NCI-H82 treated with DMSO at 0.1 percent for 48 hours (cell line): ENCODE results near the gene SERPINB12.

ENCODE experiments used
- DNase-seq: peaks from one replicate; lab custom pipeline; 2025; ENCODE audit not compliant: unreplicated experiment; lab: John Stamatoyannopoulos, UW

SERPINB12 gene

DNA sequence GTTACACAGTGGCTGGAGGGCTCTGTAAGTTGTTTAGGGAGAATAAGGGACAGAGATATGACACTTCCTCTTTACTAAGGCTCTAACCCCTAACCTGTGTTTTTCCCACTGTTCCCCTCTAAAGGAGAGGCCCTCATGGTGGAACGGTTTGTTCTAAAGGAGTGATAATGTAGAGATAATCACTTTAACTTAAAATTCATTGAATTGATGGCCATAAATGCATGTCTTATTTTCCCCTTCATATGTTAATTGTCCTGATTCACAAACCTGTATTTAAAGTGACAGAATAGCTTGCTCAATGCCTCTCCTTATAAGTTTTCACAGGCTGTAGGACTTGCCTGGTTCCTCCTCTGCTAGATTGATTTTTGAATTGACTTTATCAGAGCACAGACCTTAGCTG is at the start of gene SERPINB12:
Gene SERPINB12, plus strand, starts transcription at position 301 of the 400 bp plus-strand sequence. CDS start 13,791 bp downstream, outside the sequence.
- no peak for DNase-seq

DNA sequence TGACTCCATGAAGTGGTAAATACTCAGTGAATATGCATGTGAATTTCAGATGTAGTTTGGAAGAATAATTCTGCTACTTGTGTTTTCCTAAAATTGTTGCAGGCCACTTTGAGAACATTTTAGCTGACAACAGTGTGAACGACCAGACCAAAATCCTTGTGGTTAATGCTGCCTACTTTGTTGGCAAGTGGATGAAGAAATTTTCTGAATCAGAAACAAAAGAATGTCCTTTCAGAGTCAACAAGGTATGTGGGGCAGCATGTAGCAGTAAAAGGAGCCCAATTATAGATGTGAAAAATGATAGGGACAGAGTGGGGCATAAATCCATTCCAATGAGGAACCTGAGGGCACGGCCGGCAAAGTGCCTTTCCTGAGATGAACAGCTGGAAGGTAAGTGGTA is 49.3 kb upstream of the SERPINB12 start:
- DNase-seq = no peak

DNA sequence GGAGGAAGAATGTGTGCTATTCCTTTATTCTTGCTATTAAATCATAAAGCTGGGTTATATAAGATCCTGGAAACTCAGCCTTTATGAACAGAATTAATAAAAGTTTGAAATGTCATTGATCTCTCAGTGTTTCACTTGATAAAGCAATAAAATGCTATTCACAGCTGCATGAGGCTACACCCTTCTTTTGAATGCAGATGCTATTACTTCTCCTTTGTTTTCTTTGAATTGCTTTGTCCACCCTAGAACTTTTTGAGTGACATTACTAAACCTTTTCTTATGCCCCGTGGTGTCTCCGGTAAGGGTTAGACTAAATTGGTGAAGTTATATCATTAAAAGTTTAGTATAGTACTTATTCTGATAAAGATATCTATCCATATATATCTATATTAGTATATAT is 46.5 kb upstream of the SERPINB12 start:
- no peak for DNase-seq

GRCh38 chr18:63505566-63506335 is 36.4 kb upstream of the SERPINB12 start:
- no peak for DNase-seq

DNA sequence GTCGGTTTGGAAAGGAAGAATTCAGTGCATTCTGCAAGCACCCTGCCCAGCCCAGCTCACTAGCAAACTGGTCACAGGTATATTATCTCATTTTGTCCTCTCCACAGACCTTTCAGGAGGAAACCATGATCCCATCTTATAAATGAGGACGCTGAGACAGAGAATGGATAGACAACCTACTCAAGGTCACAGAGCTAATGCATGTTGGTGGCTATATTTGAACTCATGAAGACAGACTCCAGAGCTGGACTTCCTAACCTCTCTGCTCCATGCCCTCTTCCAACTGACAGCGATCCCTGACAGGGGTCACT is 35.9 kb upstream of the SERPINB12 start:
- no peak for DNase-seq

- DNase-seq = no peak
These were observed 33.6 kb upstream of the SERPINB12 start for GRCh38 chr18:63508596-63508995.

GRCh38 chr18:63511285-63511684 is 30.9 kb upstream of the SERPINB12 start:
- peak; percentile 31 for DNase-seq

DNA sequence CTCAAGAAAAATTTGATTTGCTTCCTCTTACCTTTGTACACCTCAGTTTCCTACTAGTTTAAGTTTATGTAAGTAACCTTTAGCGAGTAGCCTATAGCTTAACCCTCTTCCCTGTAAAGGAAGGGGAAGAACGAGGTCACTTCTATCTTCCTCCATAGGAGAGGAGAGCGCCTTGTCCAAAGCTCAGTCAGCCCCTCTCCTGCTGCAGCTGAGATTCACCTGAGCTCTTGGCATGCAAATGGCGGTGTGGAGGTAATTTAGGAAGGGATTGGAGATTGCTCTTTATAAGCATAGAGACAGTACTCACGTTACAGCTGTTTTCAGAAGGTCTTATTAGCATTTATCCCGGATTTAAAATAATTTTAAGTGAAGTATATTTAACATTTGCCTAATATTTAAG is 27.8 kb upstream of the SERPINB12 start:
- DNase-seq = no peak

GRCh38 chr18:63514888-63515678 is 27.1 kb upstream of the SERPINB12 start:
- no peak for DNase-seq

GRCh38 chr18:63515801-63516200 is 26.4 kb upstream of the SERPINB12 start:
- DNase-seq = no peak

GRCh38 chr18:63518178-63519012 is 23.8 kb upstream of the SERPINB12 start:
- DNase-seq = peak; percentile 70

DNA sequence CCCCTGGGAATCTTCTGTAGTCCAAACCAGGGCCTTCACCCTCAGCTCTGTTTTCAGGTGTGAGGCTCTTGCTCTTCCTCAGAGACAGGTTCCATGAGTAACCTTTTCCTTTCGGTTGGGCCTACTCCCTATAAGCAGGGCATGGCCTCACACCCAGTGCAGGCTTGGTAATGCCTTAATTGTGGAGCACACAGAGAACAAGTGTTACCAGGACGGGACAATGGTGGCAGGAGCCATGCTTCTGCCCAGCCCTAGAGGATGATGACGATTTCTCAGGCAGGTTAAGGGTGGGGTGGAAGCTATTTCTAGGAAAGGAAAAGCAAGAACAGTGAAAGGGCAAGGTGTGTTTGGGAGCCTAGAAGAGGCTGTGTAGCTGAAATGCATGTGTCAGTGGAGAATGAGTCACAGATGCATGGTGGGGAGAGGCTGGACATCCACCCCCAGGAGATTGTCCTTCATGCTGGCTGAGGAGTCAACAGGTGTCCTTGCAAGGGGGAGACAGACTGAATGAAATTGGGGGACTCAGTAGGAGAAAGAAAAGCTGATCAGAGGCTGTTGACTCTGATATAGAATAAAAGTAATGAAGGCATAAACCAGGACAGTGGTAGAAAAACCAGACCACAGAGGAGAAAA is 22.0 kb upstream of the SERPINB12 start:
- DNase-seq = no peak

DNA sequence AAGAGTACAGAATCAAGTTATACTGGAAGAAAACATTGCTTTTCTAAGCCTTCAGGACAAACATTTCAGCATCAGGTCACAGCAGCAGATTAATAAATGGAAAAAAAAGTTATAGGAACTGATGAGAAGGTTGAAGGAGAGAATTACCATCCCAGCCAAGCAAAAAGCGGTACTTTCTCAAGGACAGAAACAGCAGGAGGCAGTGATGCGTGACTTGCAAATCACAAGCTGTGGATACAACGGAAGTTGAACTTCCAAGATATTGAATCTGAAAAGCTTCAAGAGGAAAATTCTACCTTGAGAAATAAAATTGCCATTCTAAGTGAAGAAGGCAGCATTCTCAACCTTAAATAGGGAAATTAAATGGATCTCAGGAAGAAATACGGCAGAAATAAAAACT is 18.5 kb upstream of the SERPINB12 start:
- no peak for DNase-seq

- no peak for DNase-seq
These were observed 14.9 kb upstream of the SERPINB12 start for GRCh38 chr18:63527251-63527650.

DNA sequence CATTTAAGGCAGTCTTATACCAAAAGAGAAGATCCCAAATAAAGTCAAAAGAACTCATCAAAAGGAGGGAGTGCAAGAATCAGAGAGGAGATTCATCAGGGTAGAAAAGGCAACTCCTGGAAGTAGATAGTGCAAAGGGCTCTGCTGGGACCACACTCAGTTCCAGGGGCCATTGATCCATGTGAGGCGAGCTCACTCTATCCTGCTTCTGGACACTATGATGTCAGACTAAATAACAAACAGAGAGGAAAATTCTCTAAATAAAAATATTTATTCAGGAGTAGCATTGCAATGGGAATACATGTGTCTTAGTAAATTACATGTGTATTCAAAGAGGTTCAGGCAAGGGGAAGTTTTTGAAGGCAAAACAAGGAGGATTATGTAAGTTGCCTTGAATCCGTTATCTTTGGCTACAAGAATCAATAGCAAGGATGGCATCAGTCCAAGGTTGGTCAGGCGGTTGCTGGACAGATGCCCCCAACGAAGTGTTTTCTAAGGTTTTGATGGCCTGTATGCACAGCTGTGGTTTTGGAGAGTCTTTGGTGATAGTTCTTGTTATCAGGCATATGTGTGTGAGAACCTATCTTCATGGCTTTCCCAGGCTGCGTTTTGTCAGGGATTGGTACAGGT is 13.2 kb upstream of the SERPINB12 start:
- DNase-seq = no peak

DNA sequence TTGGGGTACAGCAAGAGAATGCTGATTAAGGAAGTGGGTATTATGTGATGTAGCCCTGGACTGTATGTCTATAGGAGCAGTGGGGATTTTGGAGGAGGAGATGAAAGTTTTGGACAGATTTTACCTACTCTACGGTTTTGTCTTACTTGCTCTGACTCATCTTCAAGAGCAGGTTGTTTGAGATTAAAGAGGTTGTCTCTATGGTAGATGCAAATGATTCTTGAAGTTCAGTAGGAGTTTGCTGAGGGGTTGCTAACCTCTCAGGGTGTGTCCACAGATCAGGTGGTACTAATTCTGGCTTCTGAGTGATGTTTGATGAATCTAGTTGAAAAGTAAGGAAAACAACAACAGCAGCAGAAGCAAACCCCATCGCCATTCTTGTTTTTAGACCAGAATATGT is 9.7 kb upstream of the SERPINB12 start:
- DNase-seq = no peak

GRCh38 chr18:63534615-63535014 is 7.6 kb upstream of the SERPINB12 start:
- no peak for DNase-seq

DNA sequence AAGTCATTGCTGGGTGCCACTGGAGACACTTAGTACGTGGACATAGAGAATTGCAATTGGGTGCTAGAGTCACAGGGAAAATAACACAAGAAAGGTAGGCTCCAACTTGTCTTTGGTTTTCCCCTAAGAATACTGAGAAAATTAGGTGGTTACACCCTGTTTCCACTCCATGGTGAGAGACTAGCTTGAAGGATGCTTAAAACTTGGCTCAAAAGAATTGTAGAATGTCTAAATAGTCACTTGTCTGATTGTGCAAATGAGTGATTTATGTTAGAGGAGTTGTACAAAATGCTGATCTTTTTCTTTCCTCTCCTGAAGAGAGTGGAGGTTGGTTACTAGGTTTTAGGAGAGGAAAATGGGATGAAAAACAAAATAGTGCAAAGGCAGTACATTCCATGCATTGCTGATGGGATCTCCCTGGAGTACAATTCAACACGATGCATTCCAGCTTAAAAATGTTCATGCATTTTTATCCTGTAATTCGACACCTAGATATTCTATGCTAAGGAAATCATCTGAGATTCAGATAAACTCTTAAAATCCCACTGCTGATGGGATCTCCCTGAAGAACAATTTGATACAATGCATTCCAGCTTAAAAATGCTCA is 2.2 kb upstream of the SERPINB12 start:
- no peak for DNase-seq

- DNase-seq = no peak
These were observed 1.8 kb downstream of the SERPINB12 start for GRCh38 chr18:63544017-63544416.

DNA sequence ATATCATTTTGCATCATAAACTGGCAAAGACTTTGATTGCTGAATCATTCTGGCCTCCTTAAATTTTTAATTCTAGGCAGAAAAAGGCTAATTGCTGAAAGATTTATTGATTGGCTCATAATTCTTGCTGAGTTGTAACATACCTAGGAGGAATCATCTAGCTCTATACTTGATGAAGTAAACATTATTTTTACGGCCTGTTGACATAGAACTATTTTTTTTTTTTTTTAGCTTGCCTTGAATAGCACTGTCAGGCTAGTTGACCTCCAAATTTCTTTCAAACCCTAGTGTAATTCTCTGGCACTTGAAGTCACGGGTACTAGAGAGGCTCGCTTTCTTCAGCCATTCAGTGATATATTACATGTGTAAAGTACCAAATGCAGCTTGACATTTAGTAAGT is 2.8 kb downstream of the SERPINB12 start:
- DNase-seq = no peak
